HepG2 (cell line): Measurements from ENCODE around the gene EEF1AKMT3. TPM values are rescaled to one million over a fixed set of nuclear protein-coding genes. Genes with fewer than 3 reads are reported as not detected.

ENCODE experiments used
- ATAC-seq: fragments of 200-7000 bp; cut with Tn5 transposase; 3 replicates; pipeline ENCODE4 v1.9.1; 2020; ENCODE audit warnings: mild to moderate bottlenecking, moderate library complexity
- BruUV-seq: library from RNA; stranded (reverse); fragments of 400-500 nt; replicated peaks from 2 replicates; lab custom pipeline; 2021; lab: Mats Ljungman, UMichigan
- CTCF ChIA-PET: fragments of 300-600 bp; formaldehyde crosslinking; extraction: SDS; loops from one replicate; lab custom pipeline; 2021; ENCODE audit warnings: low total read pairs, inconsistent platforms, low intra/inter-chr PET ratio; lab: Yijun Ruan, JAX
- POLR2A ChIA-PET: fragments of 350-600 bp; sonication (Branson Sonifier 250); formaldehyde crosslinking; loops from one replicate; lab custom pipeline; 2020; ENCODE audit warnings: antibody characterized with exemption, inconsistent platforms; lab: Yijun Ruan, JAX
- DNase-seq: peaks from one replicate; pipeline ENCODE4 v3.0.0-alpha.2; 2015; ENCODE audit warnings: low spot score
- FAIRE-seq: peaks from 3 replicates; lab custom pipeline; 2011; peaks lifted over from hg19 to GRCh38; lab: Jason Lieb, UNC
- H2AFZ ChIP-seq: one replicate; pipeline ENCODE4 v1.6.1; 2011; ENCODE audit warnings: low read length, inconsistent platforms
- H3K27ac ChIP-seq: fragments of 300-600 bp; 3 replicates; pipeline ENCODE4 v1.8.0; 2011; ENCODE audit warnings: mixed run types, mild to moderate bottlenecking, mixed read lengths, low read length, inconsistent platforms; ENCODE audit not compliant: insufficient read depth; ENCODE audit errors: extremely low read length
- H3K27me3 ChIP-seq, 2 experiments: fragments of 200-600 bp in 1 of 2; 2 replicates in 1 of 2; 3 replicates in 1 of 2; pipeline versions ENCODE4 v1.6.0 to v1.8.0; 2011; ENCODE audit warnings: low read length in 2 of 2, mild to moderate bottlenecking in 2 of 2, moderate library complexity in 2 of 2, inconsistent platforms in 1 of 2; ENCODE audit not compliant: insufficient read depth in 2 of 2, control insufficient read depth in 1 of 2
- H3K36me3 ChIP-seq, 2 experiments: fragments of 200-600 bp in 1 of 2; replicated peaks in 1 of 2; 2 replicates in 1 of 2; 3 replicates in 1 of 2; pipeline versions ENCODE4 v1.5.1 to v1.8.0; 2011; ENCODE audit warnings: low read length in 2 of 2, inconsistent platforms in 1 of 2; ENCODE audit not compliant: insufficient read depth in 2 of 2, control insufficient read depth in 1 of 2
- H3K4me1 ChIP-seq: 2 replicates; pipeline ENCODE4 v1.5.1; 2012; ENCODE audit warnings: low read length, inconsistent platforms; ENCODE audit not compliant: insufficient read depth
- H3K4me2 ChIP-seq: 2 replicates; pipeline ENCODE4 v1.6.0; 2011; ENCODE audit warnings: low read depth, low read length, inconsistent platforms
- H3K4me3 ChIP-seq, 3 experiments: fragments of 200-600 bp in 1 of 3; sonication (generic), shearing (Covaris generic) in 1 of 3; replicated peaks in 1 of 3; 2 replicates each; pipeline ENCODE4 v1.5.1; 2011 to 2016; ENCODE audit warnings: low read length in 3 of 3, inconsistent platforms in 2 of 3, low read depth in 2 of 3, mild to moderate bottlenecking in 2 of 3, control low read depth in 1 of 3, mixed read lengths in 1 of 3; ENCODE audit not compliant: insufficient read depth in 1 of 3
- H3K79me2 ChIP-seq: one replicate; pipeline ENCODE4 v1.6.1; 2011; ENCODE audit warnings: low read length, inconsistent platforms; ENCODE audit not compliant: insufficient read depth
- H3K9ac ChIP-seq: 2 replicates; pipeline ENCODE4 v1.6.0; 2011; ENCODE audit warnings: mild to moderate bottlenecking, low read depth, low read length, inconsistent platforms; ENCODE audit not compliant: insufficient read depth
- H3K9me3 ChIP-seq: 2 replicates; pipeline ENCODE4 v1.5.1; 2012; ENCODE audit warnings: mild to moderate bottlenecking, low read length
- H4K20me1 ChIP-seq: 2 replicates; pipeline ENCODE4 v1.6.0; 2011; ENCODE audit warnings: inconsistent platforms, mild to moderate bottlenecking, low read length, moderate library complexity; ENCODE audit not compliant: insufficient read depth
- BCLAF1 ChIP-seq: fragments of 450-650 bp; IDR thresholded peaks from 2 replicates; pipeline ENCODE4 v1.6.1; 2017; ENCODE audit warnings: mild to moderate bottlenecking
- CC2D1A ChIP-seq: sonication (generic); formaldehyde crosslinking; IDR thresholded peaks from 2 replicates; pipeline ENCODE4 v1.8.1; 2023; ENCODE audit warnings: mild to moderate bottlenecking, missing genetic modification reagents
- E2F2 ChIP-seq: sonication (generic); formaldehyde crosslinking; IDR thresholded peaks from 2 replicates; pipeline ENCODE4 v1.4.0; 2020; ENCODE audit warnings: missing genetic modification reagents, borderline replicate concordance
- HOXD1 ChIP-seq: sonication (generic); formaldehyde crosslinking; IDR thresholded peaks from 2 replicates; pipeline ENCODE4 v1.5.0; 2020; ENCODE audit warnings: missing genetic modification reagents
- MATR3 ChIP-seq: sonication (generic); formaldehyde crosslinking; IDR thresholded peaks from 2 replicates; pipeline ENCODE4 v1.4.0; 2020; ENCODE audit warnings: missing genetic modification reagents
- MIER2 ChIP-seq: IDR thresholded peaks from 2 replicates; pipeline ENCODE4 v1.6.1; 2016; ENCODE audit warnings: missing biosample characterization, missing genetic modification reagents
- PHF20 ChIP-seq: sonication (generic); formaldehyde crosslinking; IDR thresholded peaks from 2 replicates; pipeline ENCODE4 v1.5.0; 2020; ENCODE audit warnings: mild to moderate bottlenecking, missing genetic modification reagents
- PHF21A ChIP-seq: sonication (generic); formaldehyde crosslinking; IDR thresholded peaks from 2 replicates; pipeline ENCODE4 v1.5.0; 2020; ENCODE audit warnings: mild to moderate bottlenecking, missing genetic modification reagents
- SIX4 ChIP-seq: sonication (generic); formaldehyde crosslinking; IDR thresholded peaks from 2 replicates; pipeline ENCODE4 v1.4.0; 2020; ENCODE audit warnings: missing genetic modification reagents
- THAP7 ChIP-seq: sonication (generic); formaldehyde crosslinking; IDR thresholded peaks from 2 replicates; pipeline ENCODE4 v1.8.1; 2023; ENCODE audit warnings: mild to moderate bottlenecking, missing genetic modification reagents
- YEATS2 ChIP-seq: sonication (generic); formaldehyde crosslinking; IDR thresholded peaks from 2 replicates; pipeline ENCODE4 v1.4.0; 2020; ENCODE audit warnings: missing genetic modification reagents, borderline replicate concordance
- ZFP36L2 ChIP-seq: sonication (generic); formaldehyde crosslinking; IDR thresholded peaks from 2 replicates; pipeline ENCODE4 v1.4.0; 2020; ENCODE audit warnings: missing genetic modification reagents
- ZNF12 ChIP-seq: sonication (generic); formaldehyde crosslinking; IDR thresholded peaks from 2 replicates; pipeline ENCODE4 v1.5.0; 2020; ENCODE audit warnings: missing genetic modification reagents
- ZNF24 ChIP-seq: fragments of 450-650 bp; IDR thresholded peaks from 2 replicates; pipeline ENCODE4 v1.6.1; 2017; ENCODE audit warnings: antibody characterized with exemption, mild to moderate bottlenecking
- ZNF292 ChIP-seq: sonication (generic); formaldehyde crosslinking; IDR thresholded peaks from 2 replicates; pipeline ENCODE4 v1.8.1; 2022; ENCODE audit warnings: mild to moderate bottlenecking, low read depth, missing genetic modification reagents, borderline replicate concordance
- ZNF451 ChIP-seq: sonication (generic); formaldehyde crosslinking; IDR thresholded peaks from 2 replicates; pipeline ENCODE4 v1.5.0; 2020; ENCODE audit warnings: mild to moderate bottlenecking, missing genetic modification reagents
- ZNF577 ChIP-seq: sonication (generic); formaldehyde crosslinking; IDR thresholded peaks from 2 replicates; pipeline ENCODE4 v1.4.0; 2020; ENCODE audit warnings: mild to moderate bottlenecking, low read depth, missing genetic modification reagents, borderline replicate concordance
- ZNF766 ChIP-seq: sonication (generic); formaldehyde crosslinking; IDR thresholded peaks from 2 replicates; pipeline ENCODE4 v1.5.0; 2020; ENCODE audit warnings: missing genetic modification reagents, borderline replicate concordance
- ZNF841 ChIP-seq: sonication (generic); formaldehyde crosslinking; IDR thresholded peaks from 2 replicates; pipeline ENCODE4 v1.8.1; 2023; ENCODE audit warnings: missing genetic modification reagents, borderline replicate concordance
- WGBS: methylation state at CpG from one replicate; pipeline ENCODE4 v1.1.6; 2017; ENCODE audit warnings: low lambda C conversion rate; 5-methylcytosine and 5-hydroxymethylcytosine counted together
- in situ Hi-C: cut with HindIII; loops from 2 replicates; pipeline ENCODE4 v1.10.0; 2017; ENCODE audit warnings: low pct_unique_long_range_greater_than_20kb; ENCODE audit not compliant: extremely low pct_ligation_motif_present
- intact Hi-C: fragments of 100-400 bp; cut with micrococcal nuclease; formaldehyde crosslinking; loops from one replicate; pipeline ENCODE4 v1.10.0; 2022; ENCODE audit not compliant: unreplicated experiment
- polyA plus RNA-seq, 8 experiments: library from polyadenylated mRNA; depleted of rRNA in 3 of 8; stranded (reverse) in 7 of 8; unstranded in 1 of 8; fragments of >200 nt; fragmentation: Illumina TruSeq in 4 of 8; extraction: Trizol in 4 of 8; gene quantifications; 2 replicates each; pipeline versions ENCODE4 v1.2.1 to v1.2.3, GENCODE V29; 2011 to 2016; ENCODE audit warnings: low read depth in 4 of 8, missing spikeins in 1 of 8, mixed read lengths in 1 of 8; ENCODE audit not compliant: insufficient read depth in 1 of 8
- total RNA-seq, 5 experiments: library from RNA; depleted of rRNA; stranded (reverse); fragments of >200 nt; fragmentation: Illumina TruSeq; extraction: Trizol; gene quantifications; 2 replicates each; pipeline ENCODE4 v1.2.3, GENCODE V29; 2016; ENCODE audit warnings: low read depth in 1 of 5

Gene EEF1AKMT3
- total and polyA plus RNA-seq, 2 of the 13 experiments (the other 11 are each of a cell fraction or from before 2014, with no cell fraction given): 4.7 to 11.4 TPM

- ChIA-PET POLR2A (interaction anchor here (0.6 to 1.7 kb wide), 6 partner anchors 10 to 38 kb away, joined by 3 to 15 read pairs (median 3); partner anchors contain the start of genes AVIL, CDK4, EEF1AKMT3 and METTL1), CTCF (interaction anchor here (1.8 kb wide), 1 partner anchor 122 kb away, joined by 13 read pairs; no protein-coding TSS in a partner anchor)
- H3K4me1 ChIP-seq: peaks cover 17% of the 10 kb centered on the region
- peak; percentile 85 for DNase-seq
- H3K9me3 ChIP-seq: no peaks in the 10 kb centered on the region
- peak within 1 kb of the TSS; percentile 87 for H3K9ac ChIP-seq
- FAIRE-seq: peak; percentile 84
- no peaks in the 10 kb centered on the region; a peak in 1 of 5 replicates for H3K27me3 ChIP-seq
- H3K4me3 ChIP-seq: peak within 1 kb of the TSS; percentile 95 to 100 (median 99)
- peaks cover 9 to 35% of the 10 kb centered on the region in 2 experiments for H3K36me3 ChIP-seq
- WGBS: under 1% methylated on average over 21 of the region's 45 CpGs
- ATAC-seq: peak; percentile 89
- no peak within 1 kb of the TSS for H2AFZ ChIP-seq
- no peaks in the 10 kb centered on the region for H4K20me1 ChIP-seq
- H3K4me2 ChIP-seq: peak within 1 kb of the TSS; percentile 78
- peaks cover 16% of the 10 kb centered on the region for H3K79me2 ChIP-seq
- in situ Hi-C loops: no loop called here
- intact Hi-C loops: loop anchor here (1.0 kb wide), 1 partner anchor 11 kb away; the partner anchor contains the start of genes EEF1AKMT3 and METTL1
- H3K27ac ChIP-seq: peak within 1 kb of the TSS; percentile 55
- no TSS peak for BruUV-seq
- peak; percentile 34; the same call in 1 of the 2 replicates for TF ChIP-seq CC2D1A
- no peak for TF ChIP-seq MATR3 (CRISPR knock-in tag)
- no peak for TF ChIP-seq ZNF577
- no peak for TF ChIP-seq ZFP36L2 (CRISPR knock-in tag)
- peak; percentile 54; the same call in 1 of the 2 replicates for TF ChIP-seq SIX4 (CRISPR knock-in tag)
- peak; percentile 97 for TF ChIP-seq YEATS2 (CRISPR knock-in tag)
- TF ChIP-seq ZNF292 (CRISPR knock-in tag): 0 out of 2 replicates have a peak, but pooled peaks have one; percentile 21
- no peak for TF ChIP-seq ZNF841
- TF ChIP-seq HOXD1 (CRISPR knock-in tag): peak; percentile 78; the same call in 1 of the 2 replicates
- TF ChIP-seq ZNF12 (CRISPR knock-in tag): peak; percentile 45; the same call in 1 of the 2 replicates
- TF ChIP-seq E2F2 (CRISPR knock-in tag): peak; percentile 59; the same call in 1 of the 2 replicates
- TF ChIP-seq PHF20 (CRISPR knock-in tag): peak; percentile 96
- 0 out of 2 replicates have a peak, but pooled peaks have one; percentile 74 for TF ChIP-seq ZNF451 (CRISPR knock-in tag)
- peak; percentile 63; the same call in 1 of the 2 replicates for TF ChIP-seq PHF21A (CRISPR knock-in tag)
- TF ChIP-seq ZNF24: no peak
- 0 out of 2 replicates have a peak, but pooled peaks have one; percentile 40 for TF ChIP-seq THAP7 (CRISPR knock-in tag)
- peak; percentile 43; the same call in 1 of the 2 replicates for TF ChIP-seq MIER2 (CRISPR knock-in tag)
- no peak for TF ChIP-seq BCLAF1
- TF ChIP-seq ZNF766 (CRISPR knock-in tag): peak; percentile 90; the same call in 1 of the 2 replicates
These were observed 10.4 kb downstream of the EEF1AKMT3 start, which contains the start of gene TSFM for GRCh38 chr12:57782608-57783465. TSS of gene TSFM (plus strand) at chr12:57782787. CDS start at chr12:57782802, 15 bp downstream.
